Testis (tissue), 3 donors: ENCODE results near the gene MKI67. TPM values are rescaled to one million over a fixed set of nuclear protein-coding genes. Genes with fewer than 3 reads are reported as not detected.

Source experiments
- DNase-seq: peaks from one replicate; pipeline ENCODE4 v3.0.0-alpha.2; 2019
- H3K27ac ChIP-seq, 2 donors: fragments of 200-600 bp; sonication (generic); one replicate each; pipeline ENCODE4 v1.5.1; 2019
- H3K27me3 ChIP-seq: fragments of 200-600 bp; sonication (generic); one replicate; pipeline ENCODE4 v1.5.1; 2019
- H3K36me3 ChIP-seq: fragments of 200-600 bp; sonication (generic); one replicate; pipeline ENCODE4 v1.5.1; 2017; ENCODE audit warnings: low read depth; ENCODE audit errors: missing control alignments
- H3K4me1 ChIP-seq: fragments of 200-600 bp; sonication (generic); one replicate; pipeline ENCODE4 v1.5.1; 2019
- H3K4me3 ChIP-seq, 2 donors: fragments of 200-600 bp; sonication (generic); one replicate each; pipeline ENCODE4 v1.5.1; 2017 to 2019
- H3K9me3 ChIP-seq: fragments of 200-600 bp; sonication (generic); one replicate; pipeline ENCODE4 v1.5.1; 2017
- POLR2A ChIP-seq: fragments of 450-650 bp; IDR thresholded peaks from one replicate; pipeline ENCODE4 v1.6.1; 2017; ENCODE audit warnings: antibody characterized with exemption, mild to moderate bottlenecking, moderate library complexity
- WGBS, 2 donors: methylation state at CpG; one replicate each; pipeline ENCODE4 v1.1.5; 2018; 5-methylcytosine and 5-hydroxymethylcytosine counted together
- intact Hi-C: fragments of 100-400 bp; cut with DNase I; formaldehyde crosslinking; loops from one replicate; pipeline ENCODE4 v1.15.1; 2023; ENCODE audit warnings: low total_unique reads
- polyA plus RNA-seq: library from polyadenylated mRNA; stranded (reverse); fragments of 350-450 nt; fragmentation: Illumina TruSeq; extraction: RNeasy Lipid Tissue Mini Kit (QIAGEN cat#74804); gene quantifications from one replicate; pipeline ENCODE4 v1.2.3, GENCODE V29; 2014; ENCODE audit warnings: low read depth, low replicate concordance; ENCODE audit not compliant: insufficient read depth
- total RNA-seq, 2 donors: library from RNA; depleted of rRNA; stranded (reverse); fragments of >200 nt; gene quantifications; one replicate each; pipeline ENCODE4 v1.2.3, GENCODE V29; 2016
- TF ChIP-seq, protein P1 (sequence below), 3 experiments: fragments of 450-650 bp in 2 of 3; fragments of 200-600 bp in 1 of 3; sonication (generic) in 1 of 3; IDR thresholded peaks; one replicate each; pipeline ENCODE4 v1.5.1; 2016 to 2019; ENCODE audit warnings: antibody characterized with exemption in 3 of 3, mild to moderate bottlenecking in 2 of 3, moderate library complexity in 1 of 3

The MKI67 gene
- total and polyA plus RNA-seq, 3 donors from 2014 or later: 4.0 to 7.2 (median 4.5) TPM

DNA sequence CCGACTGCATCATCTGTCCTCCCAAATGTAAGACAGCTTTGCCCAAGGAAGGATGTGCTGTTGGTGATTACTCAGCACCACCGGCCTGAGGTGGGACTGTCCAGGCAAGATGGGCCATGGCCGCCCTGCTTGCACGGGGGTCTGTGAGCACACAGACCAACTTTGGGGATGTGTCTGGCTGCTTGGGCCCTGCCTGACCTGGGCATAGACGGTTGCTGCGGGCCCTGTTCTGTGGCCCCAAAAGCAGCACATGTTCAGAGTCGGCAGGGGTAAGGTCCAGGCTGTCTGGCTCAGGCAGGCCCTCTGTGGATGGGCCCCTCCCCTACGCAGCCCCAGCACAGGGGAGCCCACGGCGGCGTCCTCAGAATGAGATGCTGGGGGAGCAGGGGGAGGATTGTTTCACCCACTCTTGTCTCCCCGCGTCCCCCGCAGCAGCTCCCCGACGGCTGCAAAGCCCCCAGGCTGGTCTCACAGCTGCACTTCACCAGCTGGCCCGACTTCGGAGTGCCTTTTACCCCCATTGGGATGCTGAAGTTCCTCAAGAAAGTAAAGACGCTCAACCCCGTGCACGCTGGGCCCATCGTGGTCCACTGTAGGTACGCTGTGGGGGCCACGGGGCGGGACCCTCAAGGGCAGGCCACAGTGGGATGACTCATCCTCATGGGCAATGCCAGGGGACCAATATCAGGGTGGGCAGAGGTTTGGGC, 58.4 kb downstream of the MKI67 start:
- 87 to 91% methylated on average over 16 to 25 of the region's 25 CpGs for WGBS, 2 donors
- Histone ChIP-seq H3K36me3 (no peaks in the 10 kb centered on the region), H3K4me1 (no peaks in the 10 kb centered on the region), H3K27me3 (no peaks in the 10 kb centered on the region), H3K4me3 (no peak overlapping the region), H3K9me3 (no peaks in the 10 kb centered on the region), H3K27ac (no peak overlapping the region)
- intact Hi-C loops: loop anchor here (10.0 kb wide), 1 partner anchor 163 kb away; the partner anchor contains the start of gene PTPRE
- DNase-seq: no peak
- TF ChIP-seq, protein P1, sequence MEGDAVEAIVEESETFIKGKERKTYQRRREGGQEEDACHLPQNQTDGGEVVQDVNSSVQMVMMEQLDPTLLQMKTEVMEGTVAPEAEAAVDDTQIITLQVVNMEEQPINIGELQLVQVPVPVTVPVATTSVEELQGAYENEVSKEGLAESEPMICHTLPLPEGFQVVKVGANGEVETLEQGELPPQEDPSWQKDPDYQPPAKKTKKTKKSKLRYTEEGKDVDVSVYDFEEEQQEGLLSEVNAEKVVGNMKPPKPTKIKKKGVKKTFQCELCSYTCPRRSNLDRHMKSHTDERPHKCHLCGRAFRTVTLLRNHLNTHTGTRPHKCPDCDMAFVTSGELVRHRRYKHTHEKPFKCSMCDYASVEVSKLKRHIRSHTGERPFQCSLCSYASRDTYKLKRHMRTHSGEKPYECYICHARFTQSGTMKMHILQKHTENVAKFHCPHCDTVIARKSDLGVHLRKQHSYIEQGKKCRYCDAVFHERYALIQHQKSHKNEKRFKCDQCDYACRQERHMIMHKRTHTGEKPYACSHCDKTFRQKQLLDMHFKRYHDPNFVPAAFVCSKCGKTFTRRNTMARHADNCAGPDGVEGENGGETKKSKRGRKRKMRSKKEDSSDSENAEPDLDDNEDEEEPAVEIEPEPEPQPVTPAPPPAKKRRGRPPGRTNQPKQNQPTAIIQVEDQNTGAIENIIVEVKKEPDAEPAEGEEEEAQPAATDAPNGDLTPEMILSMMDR (IDR thresholded peaks at IDR 0.05): no peak
- TF ChIP-seq POLR2A: no peak

DNA sequence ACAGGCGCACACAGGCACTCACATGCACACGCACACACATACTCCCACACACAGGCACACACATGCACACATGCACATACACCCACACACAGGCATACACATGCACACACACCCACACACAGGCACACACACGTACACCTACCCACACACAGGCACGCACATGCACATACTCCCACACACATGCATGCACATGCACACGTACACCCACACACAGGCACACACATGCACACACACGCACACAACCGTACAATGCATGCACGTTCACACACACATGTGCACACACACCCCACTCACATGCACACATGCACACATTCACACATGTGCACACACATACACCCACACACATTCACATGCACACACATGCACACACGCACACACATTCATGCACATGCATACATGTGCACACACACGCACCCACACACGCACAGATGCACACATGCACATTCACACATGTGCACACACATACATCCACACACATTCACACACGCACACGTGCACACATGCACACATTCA, 59.3 kb downstream of the MKI67 start:
- H3K9me3 ChIP-seq: no peaks in the 10 kb centered on the region
- intact Hi-C loops: loop anchor here (10.0 kb wide), 1 partner anchor 162 kb away; the partner anchor contains the start of gene PTPRE
- no peak for DNase-seq
- no peaks in the 10 kb centered on the region for H3K36me3 ChIP-seq
- TF ChIP-seq POLR2A: no peak
- TF ChIP-seq, protein P1 (IDR thresholded peaks at IDR 0.05): no peak
- WGBS, 2 donors: 66 to 72% methylated on average over 13 of the region's 13 CpGs
- H3K27ac ChIP-seq: no peak overlapping the region
- no peaks in the 10 kb centered on the region for H3K27me3 ChIP-seq
- no peaks in the 10 kb centered on the region for H3K4me1 ChIP-seq
- no peak overlapping the region for H3K4me3 ChIP-seq

DNA sequence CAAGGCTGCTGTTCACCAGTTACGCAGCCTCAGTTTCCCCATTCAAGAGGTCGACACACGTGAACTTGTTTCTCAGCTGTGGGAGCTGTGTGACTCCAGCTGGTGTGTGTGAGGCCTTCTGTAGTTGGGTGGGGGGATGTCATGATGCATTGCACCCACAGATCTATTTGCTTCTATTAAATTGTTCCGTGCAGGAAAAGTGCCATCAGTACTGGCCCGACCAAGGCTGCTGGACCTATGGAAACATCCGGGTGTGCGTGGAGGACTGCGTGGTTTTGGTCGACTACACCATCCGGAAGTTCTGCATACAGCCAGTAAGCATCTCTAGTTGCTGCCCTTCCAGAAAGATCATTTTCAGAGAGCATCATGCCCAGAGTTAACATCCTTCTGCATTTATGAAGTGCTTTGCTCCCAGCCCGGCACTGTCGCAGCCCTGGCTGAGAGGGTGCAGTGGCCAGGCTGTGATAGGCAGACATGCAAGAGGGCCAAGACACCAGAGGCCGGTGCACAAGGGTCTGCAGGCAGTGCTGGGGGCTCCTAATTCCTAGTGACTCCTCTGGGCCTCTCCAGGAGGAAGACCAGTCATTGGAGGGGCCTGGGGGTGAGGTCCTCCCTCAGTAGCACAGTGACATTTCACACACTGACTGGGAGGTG, 60.2 kb downstream of the MKI67 start:
- Histone ChIP-seq H3K9me3 (no peaks in the 10 kb centered on the region), H3K27me3 (no peaks in the 10 kb centered on the region), H3K27ac (no peak overlapping the region), H3K4me1 (no peaks in the 10 kb centered on the region), H3K4me3 (no peak overlapping the region), H3K36me3 (no peaks in the 10 kb centered on the region)
- TF ChIP-seq POLR2A: no peak
- TF ChIP-seq, protein P1 (IDR thresholded peaks at IDR 0.05): no peak
- DNase-seq: no peak
- intact Hi-C loops: loop anchor here (10.0 kb wide), 1 partner anchor 161 kb away; the partner anchor contains the start of gene PTPRE
- WGBS, 2 donors: 85 to 92% methylated on average over 12 to 13 of the region's 13 CpGs

DNA sequence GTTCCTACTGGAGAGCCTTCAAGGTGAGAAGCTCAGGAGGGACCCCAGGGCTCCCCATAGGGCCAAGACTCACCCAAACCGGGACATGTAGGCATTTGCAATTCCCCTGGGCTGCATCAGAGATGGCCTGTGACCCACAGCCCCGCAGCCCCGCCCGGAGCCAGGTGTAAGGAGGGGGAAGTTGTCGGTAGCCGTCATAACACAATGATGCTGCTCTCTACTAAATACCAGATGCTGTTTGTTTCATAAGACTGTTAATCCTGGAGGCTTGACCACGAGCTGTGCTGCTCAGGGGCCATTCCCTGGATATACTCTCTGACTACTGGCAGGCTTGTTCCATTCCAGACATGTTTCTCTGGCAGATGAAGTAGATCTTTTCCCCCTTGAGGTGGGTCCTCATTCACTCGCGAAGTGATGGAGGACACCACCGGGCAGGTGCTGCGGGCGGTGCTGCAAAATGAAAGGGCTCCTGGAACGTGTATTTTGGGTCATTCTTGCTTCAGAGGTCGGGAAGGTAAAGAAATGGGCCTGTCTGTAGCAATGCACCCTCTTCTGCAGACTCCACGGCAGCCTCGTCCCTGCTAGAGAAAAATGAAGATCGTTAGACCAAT, 61.1 kb downstream of the MKI67 start:
- H3K27me3 ChIP-seq: no peaks in the 10 kb centered on the region
- intact Hi-C loops: loop anchor here (10.0 kb wide), 1 partner anchor 160 kb away; the partner anchor contains the start of gene PTPRE
- no peaks in the 10 kb centered on the region for H3K36me3 ChIP-seq
- no peaks in the 10 kb centered on the region for H3K9me3 ChIP-seq
- no peaks in the 10 kb centered on the region for H3K4me1 ChIP-seq
- no peak for DNase-seq
- TF ChIP-seq POLR2A: no peak
- TF ChIP-seq, protein P1 (IDR thresholded peaks at IDR 0.05): no peak
- no peak overlapping the region for H3K27ac ChIP-seq
- 89 to 93% methylated on average over 11 to 17 of the region's 17 CpGs for WGBS, 2 donors
- H3K4me3 ChIP-seq: no peak overlapping the region
